GM12864 (cell line): ENCODE data around the gene OTUB2.
A peak's percentile ranks its signal among the peaks of the same experiment; 100 is the strongest.

ENCODE experiments used
- DNase-seq: peaks from one replicate; pipeline ENCODE4 v3.0.0-alpha.2; 2011; ENCODE audit warnings: low read depth
- H3K4me3 ChIP-seq: 2 replicates; pipeline ENCODE4 v1.5.1; 2011; ENCODE audit warnings: mild to moderate bottlenecking, low read depth, low read length, control low read depth
- CTCF ChIP-seq: IDR thresholded peaks from 2 replicates; pipeline ENCODE4 v1.5.1; 2011; ENCODE audit warnings: low read depth, mild to moderate bottlenecking, moderate library complexity, low read length, control low read depth, inconsistent platforms; ENCODE audit errors: missing control alignments

OTUB2 gene

GRCh38 chr14:94026173-94026888 is at the start of gene OTUB2:
Gene OTUB2, plus strand, starts transcription at chr14:94026340. Its CDS starts 198 bp downstream, at chr14:94026538.
- TF ChIP-seq CTCF = no peak
- DNase-seq = peak; percentile 93
- H3K4me3 ChIP-seq = peak within 1 kb of the TSS; percentile 49

- H3K4me3 ChIP-seq = peak within 1 kb of the TSS; percentile 31
- DNase-seq = no peak
- TF ChIP-seq CTCF = no peak
These were observed 49.6 kb upstream of the OTUB2 start, which contains the start of gene ASB2 for GRCh38 chr14:93976477-93977057. Gene ASB2, minus strand, starts transcription at chr14:93976570. Its CDS starts 12,031 bp downstream, at chr14:93964539.

- H3K4me3 ChIP-seq = peak overlapping the region; percentile 31
- no peak for TF ChIP-seq CTCF
- DNase-seq = no peak
These were observed 49.0 kb upstream of the OTUB2 start for GRCh38 chr14:93977171-93977570.

GRCh38 chr14:93977790-93978581 is 48.2 kb upstream of the OTUB2 start:
- H3K4me3 ChIP-seq = no peak overlapping the region
- DNase-seq = peak; percentile 77
- TF ChIP-seq CTCF = no peak

GRCh38 chr14:93978735-93979134 is 47.4 kb upstream of the OTUB2 start:
- no peak for TF ChIP-seq CTCF
- H3K4me3 ChIP-seq = no peak overlapping the region
- DNase-seq = no peak

- no peak overlapping the region for H3K4me3 ChIP-seq
- no peak for TF ChIP-seq CTCF
- no peak for DNase-seq
These were observed 45.5 kb upstream of the OTUB2 start for GRCh38 chr14:93980456-93981201.
